Astrocyte of the cerebellum (primary cell): ENCODE results near the gene NPHP4.

ENCODE experiments used
- DNase-seq: peaks from one replicate; pipeline ENCODE4 v3.0.0-alpha.2; 2011; ENCODE audit warnings: low read depth
- H3K4me3 ChIP-seq: 2 replicates; pipeline ENCODE4 v1.5.1; 2011; ENCODE audit warnings: mild to moderate bottlenecking, low read depth, low read length, moderate library complexity
- CTCF ChIP-seq: IDR thresholded peaks from 2 replicates; pipeline ENCODE4 v1.5.1; 2012; ENCODE audit warnings: low read length, low read depth, moderate library complexity, mild to moderate bottlenecking; ENCODE audit errors: missing control alignments
- in situ Hi-C: cut with HindIII; loops from 2 replicates; pipeline ENCODE4 v1.10.0; 2017; ENCODE audit warnings: low sequenced_read_pairs

Gene NPHP4

GRCh38 chr1:5837976-5838653, 154.1 kb downstream of the NPHP4 start:
- H3K4me3 ChIP-seq = no peak overlapping the region
- no peak for TF ChIP-seq CTCF
- in situ Hi-C loops = no loop called here
- no peak for DNase-seq

DNA sequence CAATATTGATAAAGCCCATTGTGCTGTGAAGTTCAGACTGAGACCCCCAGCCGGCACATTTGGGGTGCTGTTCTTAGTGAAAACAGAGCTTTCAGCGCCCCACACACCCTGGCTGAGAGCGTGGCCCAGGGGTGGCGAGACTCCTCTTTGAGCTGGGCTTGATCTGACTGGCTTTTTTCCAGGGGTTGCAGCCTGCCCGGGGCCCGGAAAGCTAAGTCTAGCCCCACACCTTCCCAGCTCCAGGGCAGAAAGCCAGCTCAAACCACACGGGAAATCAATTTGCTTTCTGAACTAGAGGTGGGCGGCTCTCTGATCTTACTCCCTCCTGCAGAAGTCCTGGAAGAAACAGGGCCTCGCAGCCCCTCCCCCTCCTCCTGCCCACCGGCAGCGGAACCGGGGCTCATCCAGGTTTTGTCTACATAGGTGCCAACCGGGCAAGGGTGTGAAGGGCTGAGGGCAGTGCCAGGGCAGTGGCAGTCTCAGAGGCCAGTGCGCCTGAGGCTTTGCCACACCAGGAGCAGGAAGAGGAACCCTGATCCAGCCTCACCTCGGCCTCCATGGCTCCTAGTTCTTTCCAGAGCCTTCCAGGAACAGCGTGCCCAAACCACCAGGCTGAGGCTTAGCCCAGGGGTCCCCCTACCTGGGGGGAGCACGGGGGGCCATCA, 155.3 kb downstream of the NPHP4 start:
- TF ChIP-seq CTCF = no peak
- H3K4me3 ChIP-seq = no peak overlapping the region
- in situ Hi-C loops = no loop called here

DNA sequence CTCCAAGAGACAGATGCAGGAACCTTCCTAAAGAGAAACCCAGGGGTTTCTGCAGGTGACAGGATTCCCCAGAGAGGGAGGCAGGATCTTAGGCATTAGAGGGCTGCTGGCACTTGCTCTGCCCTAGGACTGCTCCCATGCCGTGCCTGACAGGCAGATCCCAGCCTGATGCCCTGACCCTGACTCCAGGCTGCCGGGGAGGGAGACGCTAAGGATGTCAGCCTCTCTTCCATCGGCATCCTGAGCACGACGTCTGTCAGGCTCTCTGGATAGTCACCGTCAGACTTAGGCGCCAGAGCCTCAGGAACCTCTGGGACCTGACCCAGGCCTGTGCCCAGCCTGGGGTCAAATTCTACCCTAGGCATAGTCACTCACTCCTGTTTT, 157.1 kb downstream of the NPHP4 start:
- TF ChIP-seq CTCF = no peak
- in situ Hi-C loops = no loop called here
- H3K4me3 ChIP-seq = no peak overlapping the region
- DNase-seq = no peak

More for the DNA sequence above, 155.3 kb downstream of the NPHP4 start:
- DNase-seq = no peak

DNA sequence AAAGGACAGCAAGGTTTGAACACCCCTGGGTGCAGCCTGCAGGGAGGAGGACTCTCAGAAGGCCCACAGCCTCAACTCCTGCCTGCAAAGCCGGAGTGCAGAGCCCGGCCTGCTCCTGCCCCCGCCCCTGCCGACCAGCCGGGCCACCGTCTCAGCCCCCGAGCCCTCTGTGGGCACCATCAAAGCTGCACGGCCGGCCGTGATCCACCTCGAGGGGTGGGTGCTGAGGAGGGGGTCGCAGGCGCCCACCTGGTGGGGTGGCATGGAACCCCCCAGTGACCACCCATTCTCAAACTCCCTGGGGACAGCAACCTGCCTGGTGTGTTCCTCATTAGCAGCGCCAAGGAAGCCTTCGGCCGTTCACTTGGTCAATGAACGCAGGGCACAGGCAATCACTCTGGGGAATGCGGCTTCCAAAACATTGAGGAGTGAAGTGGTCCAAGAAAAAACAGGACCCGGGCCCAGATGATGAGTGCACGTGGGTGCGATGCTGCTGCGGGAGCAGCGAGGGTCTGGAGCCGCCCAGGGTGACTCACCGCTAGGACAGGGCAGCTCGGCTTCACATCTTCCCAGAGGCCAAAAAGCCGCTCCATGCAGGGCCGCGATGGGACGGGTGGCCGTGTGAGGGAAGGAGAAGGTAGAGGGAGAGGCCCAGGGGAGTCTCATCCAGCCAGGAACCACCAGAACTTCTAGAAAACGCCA, 157.6 kb downstream of the NPHP4 start:
- no peak for DNase-seq
- H3K4me3 ChIP-seq = no peak overlapping the region
- TF ChIP-seq CTCF = no peak
- in situ Hi-C loops = no loop called here

DNA sequence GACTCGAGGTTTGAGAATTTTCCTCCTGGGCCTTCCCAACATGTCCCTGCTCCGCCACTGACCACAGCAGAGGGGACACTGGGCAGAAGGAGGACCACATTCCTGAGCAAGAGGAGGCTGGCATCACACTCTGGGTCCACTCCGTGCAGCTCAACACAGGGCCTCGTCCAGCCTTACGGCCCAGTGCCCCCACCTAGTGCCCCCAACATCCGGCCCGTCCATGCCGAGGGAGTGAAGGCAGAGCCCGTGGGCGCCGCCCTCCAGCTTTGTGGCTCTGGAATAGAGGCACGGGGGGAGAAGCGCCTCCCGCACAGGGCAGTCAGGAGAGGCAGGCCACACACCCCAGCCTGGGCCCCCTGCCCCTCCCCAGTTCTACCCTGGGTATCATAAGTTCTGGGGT, 158.3 kb downstream of the NPHP4 start:
- in situ Hi-C loops = no loop called here
- no peak for DNase-seq
- no peak for TF ChIP-seq CTCF
- no peak overlapping the region for H3K4me3 ChIP-seq

DNA sequence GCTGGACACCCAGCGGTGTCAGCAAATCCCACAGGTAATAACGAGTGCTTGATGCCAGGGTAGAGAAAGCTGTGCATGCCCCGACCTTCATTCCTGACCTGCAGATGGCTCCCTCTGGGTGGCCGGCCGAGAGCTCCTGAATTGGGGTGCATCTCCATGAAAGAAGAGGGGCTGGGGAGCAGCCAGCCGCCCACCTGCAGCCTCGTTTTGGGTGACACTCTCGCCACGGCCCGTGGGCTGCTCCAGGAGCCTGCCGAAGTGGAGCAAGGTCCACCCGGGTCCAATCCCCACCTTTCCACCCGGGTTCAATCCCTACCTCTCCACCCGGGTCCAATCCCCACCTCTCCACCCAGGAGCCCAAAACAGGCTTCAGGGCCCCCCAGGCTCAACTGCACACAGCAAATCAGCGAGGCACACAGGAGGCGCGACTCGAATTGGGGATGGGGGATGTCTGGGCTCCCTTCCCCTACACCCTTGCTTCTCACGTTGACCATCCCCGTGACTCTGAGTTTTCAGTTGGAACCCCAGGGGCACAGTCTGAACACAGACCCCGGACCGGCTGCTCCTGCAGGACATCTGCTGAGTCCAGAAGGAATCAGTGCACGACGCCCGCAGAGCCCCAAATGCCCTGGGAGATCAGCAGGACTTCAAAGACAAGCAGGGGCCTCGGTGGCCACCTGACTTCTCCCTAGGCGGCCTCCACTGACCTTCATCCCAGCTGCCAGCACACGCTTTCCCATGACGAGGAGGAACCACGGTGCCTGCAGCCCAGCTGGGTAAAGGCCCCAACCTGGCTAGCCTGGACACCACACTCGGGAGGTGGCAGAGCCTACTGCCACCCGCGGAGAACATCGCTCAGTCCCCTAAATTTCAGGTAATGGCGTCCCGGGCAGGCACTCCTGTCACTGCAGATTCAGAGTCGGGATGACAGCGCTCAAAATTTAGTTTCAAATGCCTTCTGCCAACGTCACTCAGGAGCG, 159.0 kb downstream of the NPHP4 start:
- TF ChIP-seq CTCF = no peak
- in situ Hi-C loops = no loop called here
- no peak overlapping the region for H3K4me3 ChIP-seq
- no peak for DNase-seq
